ENCODE results near the gene SPAG6.

DNA sequence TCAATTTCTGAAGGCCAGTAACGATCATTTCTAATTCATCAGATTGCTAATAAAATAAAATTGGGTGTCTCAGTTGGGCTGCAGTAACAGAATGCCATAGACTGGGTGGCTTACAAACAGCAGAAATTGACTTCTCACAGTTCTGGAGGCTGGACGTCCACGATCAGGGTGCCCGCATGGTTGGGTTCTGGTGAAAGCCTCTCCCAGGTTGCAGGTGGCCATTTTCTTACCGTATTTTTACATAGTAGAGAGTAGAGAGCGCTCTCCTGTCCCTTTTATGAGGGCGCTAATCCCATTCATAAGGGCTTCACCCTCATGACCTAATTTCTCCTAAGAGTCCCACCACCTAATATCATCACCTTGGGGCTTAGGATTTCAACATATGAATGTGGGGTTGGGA is 106.0 kb downstream of the SPAG6 start:
- no peak for TF ChIP-seq POLR2A (IDR thresholded peaks at IDR 0.05; ENCODE audit: low read length)
- TF ChIP-seq GATA1 (IDR thresholded peaks at IDR 0.05; ENCODE audit: low read depth, low read length): no peak

Measured in erythroblast (primary cell).